Measurements from ENCODE around the gene PKNOX2. TPM values are rescaled to one million over a fixed set of nuclear protein-coding genes. Genes with fewer than 3 reads are reported as not detected.

Gene PKNOX2
- total RNA-seq, 2 donors from 2014 or later: 5.5 to 6.9 TPM

DNA sequence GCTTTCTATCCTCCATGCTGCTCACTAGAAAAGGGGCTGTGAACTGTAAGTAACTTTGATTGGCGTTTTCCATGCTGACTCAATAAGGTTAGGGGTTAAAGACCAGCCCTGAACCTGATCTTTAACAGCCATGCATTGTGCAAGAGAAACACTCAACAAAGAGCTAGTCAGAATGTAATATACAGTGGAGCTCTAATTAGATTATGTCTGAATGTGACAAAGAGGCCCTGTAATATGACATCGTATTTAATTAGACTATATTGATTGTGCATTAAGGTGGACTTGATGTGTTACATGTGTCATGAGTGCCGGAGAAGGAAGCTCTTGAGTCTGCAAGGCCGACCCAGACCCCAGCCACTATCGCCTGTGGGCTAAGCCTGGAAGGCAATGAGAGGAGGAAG lies 70.5 kb downstream of the PKNOX2 start:
- Histone ChIP-seq H3K4me1 (no peaks in the 10 kb centered on the region), H3K27ac (no peak overlapping the region), H3K9me3 (peaks cover 0 to 6% of the 10 kb centered on the region in 2 donors), H3K27me3 (no peaks in the 10 kb centered on the region), H3K4me3 (no peak overlapping the region), H3K36me3 (no peaks in the 10 kb centered on the region)
- TF ChIP-seq, protein P1, sequence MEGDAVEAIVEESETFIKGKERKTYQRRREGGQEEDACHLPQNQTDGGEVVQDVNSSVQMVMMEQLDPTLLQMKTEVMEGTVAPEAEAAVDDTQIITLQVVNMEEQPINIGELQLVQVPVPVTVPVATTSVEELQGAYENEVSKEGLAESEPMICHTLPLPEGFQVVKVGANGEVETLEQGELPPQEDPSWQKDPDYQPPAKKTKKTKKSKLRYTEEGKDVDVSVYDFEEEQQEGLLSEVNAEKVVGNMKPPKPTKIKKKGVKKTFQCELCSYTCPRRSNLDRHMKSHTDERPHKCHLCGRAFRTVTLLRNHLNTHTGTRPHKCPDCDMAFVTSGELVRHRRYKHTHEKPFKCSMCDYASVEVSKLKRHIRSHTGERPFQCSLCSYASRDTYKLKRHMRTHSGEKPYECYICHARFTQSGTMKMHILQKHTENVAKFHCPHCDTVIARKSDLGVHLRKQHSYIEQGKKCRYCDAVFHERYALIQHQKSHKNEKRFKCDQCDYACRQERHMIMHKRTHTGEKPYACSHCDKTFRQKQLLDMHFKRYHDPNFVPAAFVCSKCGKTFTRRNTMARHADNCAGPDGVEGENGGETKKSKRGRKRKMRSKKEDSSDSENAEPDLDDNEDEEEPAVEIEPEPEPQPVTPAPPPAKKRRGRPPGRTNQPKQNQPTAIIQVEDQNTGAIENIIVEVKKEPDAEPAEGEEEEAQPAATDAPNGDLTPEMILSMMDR (IDR thresholded peaks at IDR 0.05): no peak
- no peak for DNase-seq (ENCODE audit: low spot score)

DNA sequence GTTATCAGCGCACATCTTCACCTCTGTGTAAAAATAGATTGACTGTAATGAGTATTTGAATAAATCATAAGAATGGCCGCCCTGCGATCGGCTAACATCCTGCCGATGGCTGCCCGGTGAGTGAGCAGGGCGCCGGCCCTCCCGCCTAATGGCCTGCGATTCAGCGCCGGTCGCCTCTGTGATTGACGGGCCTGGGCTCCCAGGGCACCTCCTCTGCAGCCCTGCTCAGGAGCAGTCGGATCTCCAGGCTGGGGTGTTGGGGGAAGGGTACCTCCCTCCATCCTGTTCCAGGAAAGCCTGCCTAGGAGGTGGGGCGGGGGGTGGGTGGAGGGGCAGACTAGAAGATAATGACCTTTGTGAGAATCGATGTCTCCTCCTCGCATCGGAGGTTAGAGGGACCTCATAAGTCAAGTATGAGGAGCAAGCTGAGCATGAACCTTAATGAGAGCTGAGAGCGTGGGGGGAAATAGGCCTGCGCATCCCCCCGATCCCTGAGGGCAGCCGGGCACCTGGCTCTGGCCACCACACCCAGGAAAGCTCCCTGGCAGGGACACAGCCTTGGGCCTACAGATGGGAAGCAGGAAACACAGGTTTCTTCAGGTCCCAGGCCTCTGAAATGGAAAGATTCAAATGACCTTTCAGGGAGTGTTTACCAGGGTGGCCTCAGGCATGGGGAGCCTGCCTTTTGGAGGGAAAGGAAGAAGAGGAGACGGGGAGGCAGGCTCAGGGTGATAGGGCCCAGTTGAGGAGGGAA lies 71.7 kb downstream of the PKNOX2 start:
- H3K4me1 ChIP-seq: no peaks in the 10 kb centered on the region
- TF ChIP-seq, protein P1 (IDR thresholded peaks at IDR 0.05): no peak
- peaks cover 0 to 6% of the 10 kb centered on the region in 2 donors for H3K9me3 ChIP-seq
- H3K4me3 ChIP-seq: no peak overlapping the region
- no peak overlapping the region for H3K27ac ChIP-seq
- no peaks in the 10 kb centered on the region for H3K27me3 ChIP-seq
- H3K36me3 ChIP-seq: no peaks in the 10 kb centered on the region
- no peak for DNase-seq (ENCODE audit: low spot score)

DNA sequence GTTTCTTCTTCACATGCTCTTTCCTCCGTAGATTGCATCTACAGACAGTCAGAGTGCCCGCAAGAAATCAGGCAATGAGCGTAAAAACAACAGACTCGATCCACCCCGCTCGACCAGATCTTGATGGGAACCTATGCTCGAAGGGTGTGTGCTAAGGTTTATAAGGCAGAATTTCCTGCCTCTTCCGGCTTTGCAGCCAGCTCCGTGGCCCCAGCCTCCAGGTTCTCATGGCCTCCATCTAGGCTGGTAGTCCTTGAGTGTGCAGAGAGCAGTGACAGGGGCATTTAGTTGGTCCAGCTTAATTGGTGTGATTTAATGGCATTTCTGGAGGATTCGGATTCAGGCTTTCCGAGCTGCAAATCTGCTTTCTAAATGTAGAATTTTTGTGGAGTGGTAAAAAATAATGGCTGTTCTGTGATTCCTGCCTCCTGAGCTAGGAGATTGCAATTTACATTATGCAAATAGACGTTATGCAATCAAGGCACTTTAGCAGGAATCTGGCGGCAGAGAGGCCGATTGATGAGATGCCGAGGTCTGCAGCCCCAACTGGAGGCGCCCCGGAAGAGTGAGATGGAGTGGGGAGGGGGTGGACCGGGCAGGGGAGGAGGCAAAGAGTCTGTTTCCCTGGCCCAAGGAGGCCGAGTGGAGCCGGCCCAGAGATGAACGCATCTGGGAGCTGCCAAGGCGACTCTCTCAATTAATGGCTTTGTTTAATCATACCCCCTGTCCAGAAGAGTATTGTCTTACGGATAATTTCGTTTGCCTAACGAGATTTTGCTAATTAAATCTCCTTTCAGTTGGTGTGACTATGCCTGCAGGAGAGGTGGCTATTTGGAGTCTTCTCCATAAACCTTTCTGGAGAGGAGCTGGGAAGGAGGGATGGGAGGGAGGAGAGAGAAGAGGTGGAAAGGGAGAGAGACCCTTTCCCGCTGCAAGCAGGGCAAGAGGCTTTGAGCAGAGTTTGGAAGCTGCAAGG lies 75.3 kb downstream of the PKNOX2 start:
- Histone ChIP-seq H3K27me3 (no peaks in the 10 kb centered on the region), H3K9me3 (peaks cover 0 to 6% of the 10 kb centered on the region in 2 donors), H3K4me3 (no peak overlapping the region), H3K4me1 (no peaks in the 10 kb centered on the region), H3K27ac (no peak overlapping the region), H3K36me3 (no peaks in the 10 kb centered on the region)
- no peak for DNase-seq (ENCODE audit: low spot score)
- TF ChIP-seq, protein P1 (IDR thresholded peaks at IDR 0.05): no peak

DNA sequence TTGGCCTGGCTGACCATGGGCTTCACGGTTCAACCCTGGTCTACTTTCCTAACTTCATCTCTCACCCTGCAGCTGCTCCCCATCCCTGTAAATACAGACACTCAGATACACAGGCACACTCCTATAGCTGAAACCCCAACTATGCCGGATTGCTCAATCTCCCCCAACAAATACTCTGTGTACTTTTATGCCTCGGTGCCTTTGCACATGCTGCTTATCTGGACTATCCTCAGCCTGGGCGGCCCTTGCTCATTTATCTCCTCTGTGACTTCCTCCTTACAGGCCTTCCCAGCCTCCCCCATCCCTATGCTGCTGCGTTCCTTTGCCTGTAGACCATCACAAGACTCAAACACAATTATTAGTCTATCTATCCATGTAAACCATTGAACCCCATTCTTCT lies 76.6 kb downstream of the PKNOX2 start:
- DNase-seq (ENCODE audit: low spot score): no peak
- H3K4me3 ChIP-seq: no peak overlapping the region
- H3K9me3 ChIP-seq: peaks cover 0 to 6% of the 10 kb centered on the region in 2 donors
- no peaks in the 10 kb centered on the region for H3K4me1 ChIP-seq
- TF ChIP-seq, protein P1 (IDR thresholded peaks at IDR 0.05): no peak
- H3K27ac ChIP-seq: no peak overlapping the region
- H3K27me3 ChIP-seq: no peaks in the 10 kb centered on the region
- no peaks in the 10 kb centered on the region for H3K36me3 ChIP-seq

DNA sequence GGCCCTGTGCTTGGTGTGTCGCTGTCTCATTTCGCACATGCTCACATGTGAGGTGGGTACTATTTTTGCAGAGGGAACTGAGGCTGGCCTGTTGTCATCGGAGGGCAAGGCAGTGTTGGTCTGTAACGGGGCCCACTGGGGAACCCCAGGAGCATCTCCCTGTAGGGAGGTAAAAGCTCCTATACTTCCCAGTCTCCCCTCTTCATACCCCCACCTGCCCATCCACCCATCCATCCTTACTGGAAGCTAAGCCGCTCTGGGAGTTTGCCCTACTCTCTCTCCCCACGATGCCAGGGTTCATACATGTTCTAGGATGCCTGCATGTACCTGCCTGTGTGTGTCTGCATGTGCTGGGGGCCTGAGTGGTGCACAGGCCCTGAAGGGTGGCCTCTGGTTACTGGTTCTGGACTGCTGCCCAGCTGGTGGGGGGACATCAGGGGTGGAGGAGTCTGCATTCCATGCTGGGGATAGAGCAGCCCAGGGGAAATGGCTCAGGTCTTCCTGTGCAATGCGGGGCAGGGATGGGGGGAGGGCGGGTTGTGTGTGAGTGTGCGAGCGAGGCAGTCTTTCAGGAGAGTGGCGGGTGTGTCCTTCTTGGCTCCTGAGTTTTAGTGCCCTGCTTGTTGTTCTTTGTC lies 77.7 kb downstream of the PKNOX2 start:
- no peak for DNase-seq (ENCODE audit: low spot score)
- TF ChIP-seq, protein P1 (IDR thresholded peaks at IDR 0.05): no peak
- Histone ChIP-seq H3K4me3 (no peak overlapping the region), H3K27ac (no peak overlapping the region), H3K36me3 (no peaks in the 10 kb centered on the region), H3K4me1 (no peaks in the 10 kb centered on the region), H3K27me3 (no peaks in the 10 kb centered on the region), H3K9me3 (peaks cover 0 to under 1% of the 10 kb centered on the region in 2 donors)

Measured in right atrium auricular region (tissue), 2 donors.